Measurements from ENCODE around the gene EN2.

EN2 gene

DNA sequence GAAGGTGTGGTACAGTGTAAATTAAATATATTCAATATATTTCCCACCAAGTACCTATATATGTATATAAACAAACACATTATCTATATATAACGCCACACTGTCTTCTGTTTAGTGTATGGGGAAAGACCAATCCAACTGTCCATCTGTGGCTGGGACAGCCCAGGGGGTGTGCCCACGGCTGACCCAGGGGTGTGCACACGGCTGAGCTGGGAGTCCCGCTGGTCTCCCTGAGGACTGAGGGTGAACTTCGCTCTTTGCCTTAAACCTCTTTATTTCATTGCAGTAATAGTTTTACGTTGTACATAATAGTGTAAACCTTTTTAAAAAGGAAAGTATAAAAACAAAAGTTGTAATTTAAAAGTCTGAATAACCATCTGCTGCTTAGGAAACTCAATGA is 6.3 kb downstream of the EN2 start:
- no peak for DNase-seq (ENCODE audit: low spot score)

DNA sequence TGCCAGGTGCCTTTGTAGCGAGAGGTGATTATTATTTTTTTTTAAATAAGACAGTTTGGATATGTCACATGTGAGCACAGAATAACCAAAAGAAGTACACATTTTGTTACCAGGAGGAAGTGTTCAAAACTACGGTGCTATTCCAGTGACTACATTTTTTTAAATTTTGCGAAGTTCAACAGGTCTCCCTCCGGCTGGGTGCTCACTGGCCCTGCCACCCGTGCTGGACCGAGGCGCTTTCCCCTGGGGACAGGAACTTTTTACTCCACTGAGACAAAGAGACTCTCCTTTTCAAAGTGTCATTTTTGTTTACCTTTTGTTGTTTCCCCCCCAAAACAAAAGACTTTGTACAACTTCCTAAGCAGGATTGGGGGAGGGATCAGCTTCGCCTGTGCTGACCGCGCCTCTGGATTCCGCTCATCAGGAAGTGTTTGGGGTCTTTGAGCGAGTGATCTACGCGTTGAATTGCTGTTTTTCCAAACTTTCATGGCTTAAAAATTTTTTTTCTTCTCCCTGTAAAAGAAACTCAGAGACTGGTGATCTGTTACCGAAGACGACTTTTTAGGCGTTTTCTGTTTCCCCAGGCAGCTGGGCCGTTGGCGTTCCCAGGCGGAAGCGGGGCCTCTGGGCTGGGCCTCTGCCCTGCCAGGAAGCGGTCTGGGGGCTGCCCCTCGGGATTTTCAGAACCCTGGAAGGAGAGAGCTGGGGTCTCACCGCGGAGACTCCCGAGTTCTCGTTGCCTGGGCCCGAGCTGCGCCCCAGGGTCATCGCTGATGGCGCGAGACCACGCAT is 7.2 kb downstream of the EN2 start:
- no peak for DNase-seq (ENCODE audit: low spot score)

DNA sequence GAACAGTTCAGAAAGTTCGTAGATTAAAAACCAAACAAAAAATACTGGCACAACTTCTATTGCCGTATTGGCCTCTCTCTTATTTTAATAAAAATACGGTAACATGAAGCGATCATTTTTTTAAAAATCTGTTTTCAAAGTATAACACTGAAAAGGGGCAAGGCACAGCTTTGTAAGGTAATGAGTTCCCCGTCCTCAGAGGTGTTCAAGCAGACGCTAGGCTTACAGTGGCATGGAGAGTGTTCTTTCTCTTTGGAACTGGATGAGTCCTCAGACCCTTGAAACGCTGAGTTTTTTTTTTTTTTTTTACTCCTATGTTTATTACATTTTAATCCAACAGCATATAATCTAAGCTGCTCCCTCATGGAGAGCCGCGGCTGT is 7.8 kb downstream of the EN2 start:
- no peak for DNase-seq (ENCODE audit: low spot score)

DNA sequence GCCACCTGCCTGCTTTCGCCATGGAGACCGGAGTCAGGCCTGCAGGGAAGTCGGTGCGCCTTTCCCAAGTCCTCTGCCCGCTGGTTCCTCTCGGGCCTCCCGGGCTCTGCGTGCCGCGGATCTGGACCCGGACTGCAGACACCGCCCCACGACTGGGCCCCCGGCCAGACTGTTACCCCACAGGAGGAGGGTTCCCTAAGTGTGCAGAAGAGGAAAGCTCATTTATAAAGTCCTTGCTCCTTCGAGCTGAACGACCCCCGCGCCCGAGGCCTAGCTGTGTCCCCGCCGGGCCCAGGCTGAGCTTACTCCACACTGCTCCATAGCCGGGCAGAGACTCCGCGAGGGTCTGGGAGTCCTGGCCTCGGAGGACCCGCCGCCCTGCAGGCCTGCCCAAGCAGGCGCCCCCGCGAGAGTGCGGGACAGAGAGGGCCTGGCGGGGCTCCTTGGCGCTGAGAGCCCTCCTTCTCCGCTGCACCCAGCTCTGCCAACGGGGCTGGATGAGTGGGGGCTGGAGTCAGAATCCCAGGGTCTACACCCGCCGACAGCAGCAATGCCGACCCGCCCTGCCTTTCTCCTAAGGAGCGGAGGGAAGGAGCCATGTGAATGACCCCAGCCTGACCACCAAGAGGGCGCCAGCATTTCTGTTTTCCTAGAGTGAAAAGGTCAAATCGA is 8.3 kb downstream of the EN2 start:
- no peak for DNase-seq (ENCODE audit: low spot score)

DNA sequence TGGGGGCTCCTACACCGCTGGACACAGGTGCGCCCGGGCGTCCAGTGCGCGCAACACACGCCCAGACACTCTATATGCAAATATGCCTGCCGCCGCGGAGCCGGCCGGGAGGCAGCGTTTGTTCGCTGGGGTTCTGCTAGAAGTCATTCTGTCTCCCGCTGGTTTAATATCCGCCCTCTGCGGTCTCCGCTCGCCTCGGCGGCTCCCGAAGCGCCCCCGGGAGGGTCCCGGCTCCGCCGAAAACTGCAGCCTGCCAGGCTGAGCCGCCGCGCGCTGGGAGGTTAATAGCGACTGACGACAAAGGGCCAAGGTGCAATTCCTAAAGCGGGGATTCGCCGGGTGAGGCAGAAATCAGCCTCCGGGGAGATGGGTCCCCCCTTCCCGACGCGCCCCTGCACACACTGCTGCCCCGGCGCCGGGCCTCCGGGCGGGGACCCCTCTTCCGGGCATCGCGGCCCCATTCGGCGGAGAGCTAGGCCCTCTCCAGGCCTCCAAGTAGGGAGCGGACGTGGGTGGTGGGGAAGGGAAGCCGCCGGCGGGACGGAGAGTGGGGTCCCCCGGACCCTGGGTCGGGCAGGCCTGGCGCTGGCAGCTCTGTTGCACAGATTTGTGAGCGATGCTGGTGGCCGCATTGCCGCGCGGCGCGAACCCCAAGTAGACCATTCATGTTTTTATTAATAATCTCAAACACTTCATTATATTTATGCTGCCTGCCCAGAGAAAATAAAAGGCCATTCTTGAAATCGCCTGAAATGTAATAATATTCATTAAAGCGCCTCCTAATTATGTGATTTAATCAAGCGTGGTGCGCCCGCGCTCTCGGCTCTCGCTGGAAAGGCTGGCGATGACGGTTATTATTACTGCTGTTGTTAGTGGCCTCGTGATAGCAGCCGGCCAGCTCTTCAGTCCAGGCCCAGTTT is 9.1 kb downstream of the EN2 start:
- DNase-seq (ENCODE audit: low spot score): no peak

DNA sequence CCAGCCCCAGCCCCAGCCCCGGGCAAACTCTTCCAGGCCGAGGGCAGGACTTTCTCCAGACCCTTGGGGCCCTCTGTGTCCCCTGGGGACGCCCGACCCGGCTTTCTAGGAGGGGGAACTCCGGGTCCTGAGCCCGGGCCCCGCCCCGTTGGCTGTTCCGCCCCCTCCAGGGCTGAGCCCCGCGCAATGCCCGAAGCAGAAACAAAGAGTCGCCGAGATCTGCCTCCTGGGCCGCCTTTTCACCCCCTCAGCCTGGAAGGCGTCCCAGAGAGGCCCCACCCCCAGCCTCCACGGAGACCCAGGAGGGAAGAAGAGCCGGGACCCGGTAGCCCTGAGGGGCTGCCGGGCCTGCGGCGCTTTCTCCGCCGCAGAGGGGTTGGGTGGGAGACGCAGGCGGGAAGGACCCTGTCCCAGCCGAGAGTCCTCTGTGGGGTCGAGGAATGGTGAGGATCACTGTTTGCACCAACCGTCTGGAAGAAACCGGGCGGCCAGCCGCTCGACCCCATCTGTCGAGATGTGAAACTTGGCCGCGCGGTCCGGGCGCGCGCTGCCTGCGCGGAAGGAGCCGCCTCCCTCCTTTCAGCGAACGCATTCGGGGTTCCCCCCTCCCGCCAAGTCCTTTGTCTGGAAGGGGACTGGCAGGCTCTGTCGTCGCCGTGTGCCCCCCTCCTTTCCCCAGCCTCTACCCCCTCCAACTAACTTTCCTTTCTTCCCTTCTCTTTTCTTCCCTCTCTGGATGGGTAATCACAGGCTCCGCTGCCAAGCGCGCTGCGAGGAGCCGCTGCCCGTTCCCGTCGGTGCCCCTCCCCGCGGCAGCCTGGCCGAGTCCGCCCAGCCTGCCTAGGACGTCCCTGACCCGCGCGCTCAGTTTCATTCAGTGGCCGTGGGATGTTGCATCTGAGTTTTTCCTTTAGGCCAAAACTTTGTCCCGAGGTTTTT is 10.2 kb downstream of the EN2 start:
- no peak for DNase-seq (ENCODE audit: low spot score)

DNA sequence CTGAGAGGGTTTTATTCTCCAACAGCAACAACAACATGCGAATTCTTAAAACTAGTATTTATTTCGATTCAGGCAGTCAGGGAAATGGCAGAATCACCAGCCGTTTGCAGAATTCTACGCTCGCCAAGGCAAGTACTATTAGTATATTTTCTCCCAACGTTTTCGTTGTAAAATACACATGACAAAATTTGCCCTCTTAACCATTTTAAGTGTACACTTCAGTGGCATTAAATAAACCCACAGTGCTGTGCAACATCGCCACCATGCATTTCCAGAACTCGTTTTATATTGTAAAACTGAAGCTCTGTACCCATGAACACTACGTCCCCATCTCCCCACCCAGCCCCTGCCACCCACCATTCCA is 10.8 kb downstream of the EN2 start:
- DNase-seq (ENCODE audit: low spot score): no peak

DNA sequence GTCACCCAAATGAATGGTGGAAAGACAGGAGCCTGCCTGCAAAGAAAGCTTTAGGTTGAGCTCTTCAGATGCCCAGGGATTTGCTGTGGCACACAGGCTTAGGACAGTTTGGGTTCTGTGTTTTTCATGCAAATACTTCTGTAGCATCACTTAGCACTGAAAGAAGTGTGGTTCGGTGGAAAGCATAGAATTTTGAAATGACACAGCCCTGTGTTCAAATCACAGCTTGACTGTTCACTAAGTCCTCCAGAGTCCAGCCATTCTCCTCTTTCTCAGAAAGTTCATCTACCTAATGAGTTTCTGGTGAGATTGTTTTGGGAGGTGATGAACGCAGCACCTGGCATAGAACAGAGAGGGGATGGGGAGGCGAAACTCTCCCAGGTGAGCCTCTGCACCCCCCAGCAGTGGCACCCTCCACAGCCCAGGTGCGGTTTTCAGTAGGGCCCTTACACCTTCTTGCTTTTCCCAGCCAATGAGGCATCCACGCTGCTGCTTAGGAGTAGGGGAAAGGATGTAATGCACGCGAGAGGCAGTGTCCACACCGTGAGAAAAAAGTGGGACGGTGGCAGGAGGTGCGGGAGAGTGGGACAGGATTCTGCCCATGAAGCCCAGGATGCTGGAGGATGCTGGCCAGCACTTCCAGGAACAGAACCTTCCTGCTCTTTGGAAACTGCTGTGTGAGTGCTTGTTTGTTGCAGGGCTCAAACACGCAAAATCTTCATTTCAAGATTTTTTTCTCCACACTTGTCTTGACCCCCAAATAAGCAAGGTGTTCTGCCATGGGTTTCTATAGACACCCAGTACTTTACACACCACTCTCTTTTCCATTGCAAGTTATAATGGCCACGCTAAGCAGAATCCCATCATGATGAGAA is 11.6 kb downstream of the EN2 start:
- no peak for DNase-seq (ENCODE audit: low spot score)

DNA sequence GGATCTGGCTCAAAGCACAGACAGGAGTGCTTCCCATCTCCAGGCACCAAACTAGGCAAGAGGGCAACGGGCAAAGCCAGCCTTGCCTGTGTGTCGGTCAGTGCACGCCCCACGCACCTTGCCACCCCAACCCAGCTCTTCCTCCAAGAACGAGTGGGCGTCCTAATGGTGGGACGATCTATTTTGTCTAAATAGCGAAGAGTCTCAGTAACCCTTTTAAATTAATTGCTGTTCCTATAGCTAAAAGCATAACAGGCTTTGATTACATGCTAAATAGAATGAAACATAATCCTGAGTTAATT is 12.2 kb downstream of the EN2 start:
- DNase-seq (ENCODE audit: low spot score): no peak

DNA sequence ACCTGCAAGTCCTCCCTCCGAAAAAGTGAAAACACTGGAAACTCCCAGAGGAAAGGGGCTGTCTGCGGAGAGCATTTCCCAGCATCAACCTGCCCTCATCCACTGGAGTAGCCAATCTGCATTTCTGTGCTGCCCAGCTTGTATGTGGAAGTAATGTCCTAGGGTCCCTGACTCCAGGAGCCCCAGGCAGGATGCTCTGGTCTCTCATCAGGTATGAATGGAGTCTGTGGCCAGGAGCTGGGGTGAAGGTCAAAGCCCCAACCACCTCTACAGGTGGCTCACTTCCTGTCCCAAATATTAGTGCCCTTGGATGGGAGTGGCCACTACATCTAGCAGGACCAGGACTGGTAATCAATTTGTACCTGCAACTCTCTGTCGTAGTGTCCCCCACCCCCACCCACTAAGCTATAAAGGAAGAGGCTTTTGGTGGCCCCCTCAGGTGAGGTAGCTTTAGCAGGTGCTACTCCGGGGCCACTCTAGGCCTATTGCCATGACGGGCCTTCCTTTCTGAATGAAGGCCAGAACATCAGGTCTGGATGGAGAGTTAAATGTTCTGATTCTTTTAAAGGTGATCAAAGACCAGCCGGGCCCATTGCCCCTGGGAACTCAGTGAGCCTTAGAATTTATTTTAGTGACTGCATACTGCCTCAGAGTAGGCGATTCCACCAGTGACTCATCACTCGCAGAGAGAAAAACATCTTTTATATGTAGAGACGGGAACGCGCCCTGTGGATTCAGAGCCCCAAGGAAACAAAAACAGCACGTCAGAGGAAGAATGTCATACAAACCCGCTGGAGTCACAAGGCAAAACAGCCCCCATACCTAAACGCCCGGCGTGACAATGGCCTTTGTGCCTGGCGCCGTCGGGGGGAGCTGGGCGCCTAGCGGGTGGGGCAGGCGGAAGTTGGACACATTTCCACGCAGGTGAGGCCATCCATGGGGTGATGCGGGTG is 13.0 kb downstream of the EN2 start:
- DNase-seq (ENCODE audit: low spot score): no peak

DNA sequence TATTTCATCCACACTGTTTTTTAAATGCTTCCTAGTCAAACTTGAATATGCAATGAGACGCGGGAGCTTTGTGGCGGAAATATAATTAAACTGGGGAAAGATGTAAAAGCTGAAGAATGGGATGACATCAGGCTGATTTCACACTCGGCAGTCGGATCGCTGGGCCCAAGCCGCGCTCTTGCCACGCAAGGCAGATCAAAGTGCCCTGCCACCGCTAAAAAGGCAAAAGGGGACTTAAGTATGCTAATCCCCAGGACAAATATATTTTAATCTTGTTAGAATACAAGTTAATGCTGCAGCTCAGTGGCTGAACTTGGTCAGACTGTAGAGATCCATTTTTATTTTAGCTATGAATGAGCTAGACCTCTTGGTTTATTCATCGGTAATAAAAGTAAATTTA is 13.8 kb downstream of the EN2 start:
- no peak for DNase-seq (ENCODE audit: low spot score)

DNA sequence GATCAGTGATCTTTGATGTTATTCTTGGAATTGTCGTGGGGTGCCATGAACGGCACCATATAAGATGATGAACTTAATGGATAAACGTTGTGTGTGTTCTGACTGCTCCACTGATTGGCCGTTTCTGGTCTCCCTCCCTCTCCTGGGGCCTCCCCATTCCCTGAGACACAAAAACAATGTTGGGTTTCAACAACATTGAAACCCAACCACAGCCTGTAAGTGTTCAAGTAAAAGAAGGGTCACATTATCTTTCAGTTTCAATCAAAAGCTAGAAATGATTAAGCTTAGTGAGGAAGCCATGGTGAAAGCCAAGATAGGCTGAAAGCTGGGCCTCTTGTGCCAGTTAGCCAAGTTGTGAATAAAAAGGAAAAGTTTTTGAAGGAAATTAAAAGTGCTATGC is 19.5 kb downstream of the EN2 start:
- no peak for DNase-seq (ENCODE audit: low spot score)

DNA sequence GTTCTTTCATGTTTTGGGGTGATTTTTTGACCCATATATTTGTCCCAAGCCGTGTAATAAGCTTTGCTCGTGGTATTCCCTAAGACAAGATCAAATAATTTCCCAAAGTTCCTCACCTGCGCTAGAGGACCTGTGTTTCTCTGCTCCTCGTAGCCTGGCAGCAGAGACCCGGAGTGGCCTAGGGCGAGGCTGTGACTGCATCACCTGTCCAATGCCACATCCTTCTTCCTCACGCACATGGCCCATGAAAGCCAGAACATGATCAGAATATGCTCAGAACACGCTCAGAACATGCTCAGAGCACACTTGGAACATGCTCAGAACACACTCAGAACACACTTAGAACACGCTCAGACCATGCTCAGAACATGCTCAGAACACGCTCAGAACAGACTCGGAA is 23.8 kb downstream of the EN2 start:
- no peak for DNase-seq (ENCODE audit: low spot score)

DNA sequence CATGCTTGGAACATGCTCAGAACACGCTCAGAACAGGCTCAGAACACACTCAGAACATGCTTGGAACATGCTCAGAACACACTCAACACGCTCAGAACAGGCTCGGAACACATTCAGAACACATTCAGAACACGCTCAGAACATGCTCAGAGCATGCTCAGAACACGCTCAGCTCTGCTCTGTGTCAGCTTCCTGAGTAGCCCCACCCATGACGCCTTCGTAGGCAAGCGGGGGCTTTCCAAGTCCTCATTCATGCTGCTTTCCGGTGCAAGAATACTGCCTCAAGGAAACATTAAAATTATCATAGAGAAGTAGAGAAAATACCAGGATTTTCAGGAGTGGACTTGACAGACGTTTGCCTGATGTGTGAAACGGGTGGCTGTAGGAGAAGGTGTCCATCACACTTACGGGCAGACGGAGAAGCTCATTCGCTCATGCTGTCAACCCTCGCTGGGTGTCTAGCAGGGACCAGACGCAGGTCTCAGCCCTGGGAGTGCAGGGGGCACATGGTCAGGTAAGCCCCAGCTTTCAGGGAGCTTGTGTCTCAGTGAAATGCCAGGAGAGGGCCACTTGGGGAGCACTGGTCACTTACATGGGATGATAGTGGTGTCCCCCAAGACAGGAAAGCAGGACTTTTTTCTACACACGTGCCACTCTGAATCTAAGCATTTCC is 24.7 kb downstream of the EN2 start:
- no peak for DNase-seq (ENCODE audit: low spot score)

DNA sequence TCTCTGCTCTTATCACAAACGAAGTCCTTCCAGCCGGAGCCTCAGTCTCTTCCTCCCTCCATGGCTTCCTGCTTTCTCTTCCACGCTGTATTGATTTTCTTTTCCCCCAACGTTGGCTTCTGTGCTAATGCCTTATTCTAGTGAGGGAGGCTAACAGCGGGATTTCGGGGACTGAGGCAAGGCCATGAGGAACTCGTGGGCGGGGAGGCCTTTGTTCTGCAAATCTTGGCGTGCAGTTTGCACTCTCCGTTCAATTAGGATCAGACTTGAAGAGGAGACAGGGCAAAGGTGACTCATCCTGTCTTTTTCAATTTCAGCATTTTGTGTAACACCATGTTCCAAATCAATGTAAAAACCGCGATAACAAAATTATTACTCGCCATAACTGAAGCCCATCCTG is 25.3 kb downstream of the EN2 start:
- no peak for DNase-seq (ENCODE audit: low spot score)

DNA sequence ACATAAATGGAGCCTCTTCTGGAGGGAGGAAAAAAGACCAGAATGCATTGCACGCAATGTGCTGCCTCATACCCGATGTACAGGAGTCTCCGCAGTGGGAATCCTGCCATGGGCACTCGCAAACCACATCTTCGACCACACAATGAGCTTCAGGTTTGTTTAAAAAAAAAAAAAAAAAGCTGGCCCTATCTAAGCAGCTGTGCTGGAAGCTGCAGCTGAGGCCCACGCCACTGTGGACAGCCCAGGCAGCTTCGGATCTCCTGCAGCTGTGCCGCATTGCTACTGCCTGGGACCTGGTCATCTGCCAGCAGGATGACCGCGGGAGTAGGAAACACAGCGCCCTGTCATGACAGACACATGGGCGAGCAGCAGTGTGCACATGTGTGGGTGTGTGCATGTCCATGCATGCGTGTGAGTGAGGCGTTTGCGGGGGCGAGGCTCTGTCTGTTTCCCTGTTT is 26.0 kb downstream of the EN2 start:
- DNase-seq (ENCODE audit: low spot score): no peak

DNA sequence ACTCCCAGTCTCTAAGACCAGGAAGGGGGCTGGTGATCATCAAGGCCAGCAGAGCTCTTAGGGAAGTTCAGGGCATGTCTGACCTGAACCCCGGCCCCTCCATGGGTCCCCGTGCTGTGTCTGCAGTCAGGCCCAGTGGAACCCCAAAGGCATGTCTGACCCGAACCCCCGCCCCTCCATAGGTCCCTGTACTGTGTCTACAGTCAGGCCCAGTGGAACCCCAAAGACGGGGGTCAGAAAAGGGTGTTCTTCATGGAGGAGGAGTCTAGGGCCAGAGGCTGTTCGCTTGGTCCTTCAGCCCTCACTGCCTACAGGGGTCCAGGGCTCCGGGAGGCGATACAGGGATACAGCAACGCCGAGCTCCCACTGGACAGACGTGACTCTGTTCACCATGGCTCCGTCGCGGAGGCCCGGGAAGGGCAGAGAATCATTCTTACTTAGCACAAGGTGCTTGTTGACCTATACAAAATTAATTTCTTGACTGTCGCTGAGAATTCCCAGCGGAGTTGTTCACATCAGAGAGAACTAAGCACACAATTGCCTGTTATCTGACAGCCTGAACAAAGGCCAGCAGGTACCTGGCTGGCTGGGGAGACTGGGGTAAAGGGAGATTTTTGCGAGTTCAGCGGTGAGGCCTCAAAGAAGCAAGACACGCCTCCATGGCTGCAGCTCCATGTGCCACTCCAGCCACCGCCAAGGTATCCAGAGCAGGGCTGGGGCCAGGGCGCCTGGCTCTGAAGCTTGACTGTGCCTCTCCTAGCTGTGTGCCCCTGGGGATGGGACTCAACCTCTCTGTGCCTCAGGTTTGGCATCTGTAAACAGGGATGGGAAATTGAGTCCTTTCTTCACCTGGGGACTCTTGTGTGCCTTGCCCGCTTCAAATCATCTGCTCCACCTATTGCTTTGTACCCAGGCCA is 26.8 kb downstream of the EN2 start:
- DNase-seq (ENCODE audit: low spot score): no peak
